Measurements from ENCODE around the gene TMEM63A. TPM values are rescaled to one million over a fixed set of nuclear protein-coding genes. Genes with fewer than 3 reads are reported as not detected.

The TMEM63A gene
- polyA plus RNA-seq, 1 donor (not counting 4 experiments of a cell fraction or from before 2014, with no cell fraction given) = 16.5 TPM

DNA sequence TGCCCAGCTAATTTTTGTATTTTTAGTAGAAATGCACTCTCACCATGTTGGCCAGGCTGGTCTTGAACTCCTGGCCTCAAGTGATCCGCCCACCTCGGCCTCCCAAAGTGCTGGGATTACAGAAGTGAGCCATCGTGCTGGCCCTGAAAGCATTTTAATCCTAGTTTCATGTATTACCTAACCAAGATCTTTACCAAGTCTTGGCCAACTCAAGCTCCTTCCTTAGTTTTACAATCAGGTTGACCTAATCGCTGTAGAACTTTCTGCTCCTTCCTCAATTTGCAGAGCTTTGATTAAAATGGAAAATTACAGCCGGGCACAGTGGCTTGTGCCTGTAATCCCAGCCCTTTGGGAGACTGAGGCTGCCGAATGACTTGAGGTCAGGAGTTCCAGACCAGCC, 3.2 kb upstream of the TMEM63A start:
- Histone ChIP-seq H3K4me3 (ENCODE audit: control insufficient read depth in 2 of 3, extremely low read depth in 1 of 3, insufficient read depth in 2 of 3, low read depth in 1 of 3, low read length in 3 of 3) (no peak overlapping the region), H2AFZ (ENCODE audit: control insufficient read depth, low read length) (no peak overlapping the region), H3K27ac (ENCODE audit: control insufficient read depth, insufficient read depth, low read length) (no peak overlapping the region), H3K9ac (ENCODE audit: control insufficient read depth, extremely low read depth, insufficient read depth, low read length) (no peak overlapping the region), H3K4me1 (ENCODE audit: control insufficient read depth, extremely low read depth, insufficient read depth, low read length) (peaks cover 16% of the 10 kb centered on the region), H3K27me3 (ENCODE audit: control insufficient read depth, extremely low read depth, insufficient read depth, low read length) (no peaks in the 10 kb centered on the region), H3K36me3 (ENCODE audit: control insufficient read depth in 2 of 2, extremely low read depth in 1 of 2, insufficient read depth in 2 of 2, low read length in 2 of 2) (no peaks in the 10 kb centered on the region), H3K9me3 (ENCODE audit: control insufficient read depth, low read depth, low read length) (no peaks in the 10 kb centered on the region), H3K4me2 (ENCODE audit: control insufficient read depth, extremely low read depth, insufficient read depth, low read depth, low read length) (no peak overlapping the region), H4K20me1 (ENCODE audit: control insufficient read depth, extremely low read depth, insufficient read depth, low read length) (peaks cover 4% of the 10 kb centered on the region), H3K9me1 (ENCODE audit: control insufficient read depth, extremely low read depth, insufficient read depth, low read length) (no peaks in the 10 kb centered on the region), H3K79me2 (ENCODE audit: control insufficient read depth, insufficient read depth, low read length) (peaks cover 4% of the 10 kb centered on the region)
- no peak for TF ChIP-seq EZH2 (IDR thresholded peaks at IDR 0.05; ENCODE audit: low read length)
- TF ChIP-seq, protein P1, sequence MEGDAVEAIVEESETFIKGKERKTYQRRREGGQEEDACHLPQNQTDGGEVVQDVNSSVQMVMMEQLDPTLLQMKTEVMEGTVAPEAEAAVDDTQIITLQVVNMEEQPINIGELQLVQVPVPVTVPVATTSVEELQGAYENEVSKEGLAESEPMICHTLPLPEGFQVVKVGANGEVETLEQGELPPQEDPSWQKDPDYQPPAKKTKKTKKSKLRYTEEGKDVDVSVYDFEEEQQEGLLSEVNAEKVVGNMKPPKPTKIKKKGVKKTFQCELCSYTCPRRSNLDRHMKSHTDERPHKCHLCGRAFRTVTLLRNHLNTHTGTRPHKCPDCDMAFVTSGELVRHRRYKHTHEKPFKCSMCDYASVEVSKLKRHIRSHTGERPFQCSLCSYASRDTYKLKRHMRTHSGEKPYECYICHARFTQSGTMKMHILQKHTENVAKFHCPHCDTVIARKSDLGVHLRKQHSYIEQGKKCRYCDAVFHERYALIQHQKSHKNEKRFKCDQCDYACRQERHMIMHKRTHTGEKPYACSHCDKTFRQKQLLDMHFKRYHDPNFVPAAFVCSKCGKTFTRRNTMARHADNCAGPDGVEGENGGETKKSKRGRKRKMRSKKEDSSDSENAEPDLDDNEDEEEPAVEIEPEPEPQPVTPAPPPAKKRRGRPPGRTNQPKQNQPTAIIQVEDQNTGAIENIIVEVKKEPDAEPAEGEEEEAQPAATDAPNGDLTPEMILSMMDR (optimal IDR thresholded peaks at IDR 0.05 in 1 of 3, IDR thresholded peaks at IDR 0.05 in 1 of 3, conservative IDR thresholded peaks at IDR 0.05 in 1 of 3; ENCODE audit: extremely low read depth in 1 of 3, insufficient read depth in 2 of 3, low read length in 3 of 3) = no peak
- dilution Hi-C loops (cut with MboI; ENCODE audit: extremely low pct_ligation_motif_present, low sequenced_read_pairs) = no loop called here
- FAIRE-seq (no peak), DNase-seq (ENCODE audit: low read depth, low spot score) (no peak)

DNA sequence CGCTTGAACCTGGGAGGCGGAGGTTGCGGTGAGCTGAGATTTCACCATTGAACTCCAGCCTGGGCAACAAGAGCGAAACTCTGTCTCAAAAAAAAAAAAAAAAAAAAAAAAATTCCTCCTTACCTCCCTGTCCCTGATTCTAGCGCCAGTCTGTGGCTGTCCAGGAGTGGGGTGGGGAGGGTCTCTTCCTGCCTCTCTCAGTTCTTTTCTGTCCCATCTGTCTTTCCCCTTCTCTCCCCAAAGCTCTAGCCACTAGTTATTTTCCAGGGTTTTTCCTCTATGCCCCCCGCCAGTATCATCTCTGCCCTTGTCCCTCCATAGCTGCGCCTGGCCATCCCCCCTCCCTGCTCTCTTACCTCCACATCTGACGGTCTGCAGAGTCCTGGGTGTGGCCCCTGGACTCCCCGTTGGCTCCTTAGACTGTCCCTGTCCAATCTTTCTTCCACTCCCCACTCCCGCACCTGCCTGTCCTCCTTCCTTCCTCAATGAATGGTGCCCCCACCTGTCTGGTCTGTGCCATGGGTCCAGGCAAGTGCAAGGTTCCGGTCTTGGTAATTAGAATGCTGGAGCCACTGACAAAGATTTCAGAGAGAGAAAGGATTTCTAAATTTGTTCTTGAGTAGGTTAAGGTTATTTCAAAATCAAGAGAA, 1.6 kb upstream of the TMEM63A start:
- DNase-seq (ENCODE audit: low read depth, low spot score) = no peak
- Histone ChIP-seq H3K4me2 (ENCODE audit: control insufficient read depth, extremely low read depth, insufficient read depth, low read depth, low read length) (no peak overlapping the region), H3K9me3 (ENCODE audit: control insufficient read depth, low read depth, low read length) (no peaks in the 10 kb centered on the region), H4K20me1 (ENCODE audit: control insufficient read depth, extremely low read depth, insufficient read depth, low read length) (peaks cover 8% of the 10 kb centered on the region), H3K9me1 (ENCODE audit: control insufficient read depth, extremely low read depth, insufficient read depth, low read length) (no peaks in the 10 kb centered on the region), H3K4me1 (ENCODE audit: control insufficient read depth, extremely low read depth, insufficient read depth, low read length) (peaks cover 18% of the 10 kb centered on the region), H3K27me3 (ENCODE audit: control insufficient read depth, extremely low read depth, insufficient read depth, low read length) (no peaks in the 10 kb centered on the region), H3K4me3 (ENCODE audit: control insufficient read depth in 2 of 3, extremely low read depth in 1 of 3, insufficient read depth in 2 of 3, low read depth in 1 of 3, low read length in 3 of 3) (no peak overlapping the region), H3K36me3 (ENCODE audit: control insufficient read depth in 2 of 2, extremely low read depth in 1 of 2, insufficient read depth in 2 of 2, low read length in 2 of 2) (no peaks in the 10 kb centered on the region), H3K9ac (ENCODE audit: control insufficient read depth, extremely low read depth, insufficient read depth, low read length) (no peak overlapping the region), H3K27ac (ENCODE audit: control insufficient read depth, insufficient read depth, low read length) (no peak overlapping the region), H3K79me2 (ENCODE audit: control insufficient read depth, insufficient read depth, low read length) (peaks cover 7% of the 10 kb centered on the region), H2AFZ (ENCODE audit: control insufficient read depth, low read length) (no peak overlapping the region)
- dilution Hi-C loops (cut with MboI; ENCODE audit: extremely low pct_ligation_motif_present, low sequenced_read_pairs) = no loop called here
- FAIRE-seq = no peak
- TF ChIP-seq, protein P1 (optimal IDR thresholded peaks at IDR 0.05 in 1 of 3, IDR thresholded peaks at IDR 0.05 in 1 of 3, conservative IDR thresholded peaks at IDR 0.05 in 1 of 3; ENCODE audit: extremely low read depth in 1 of 3, insufficient read depth in 2 of 3, low read length in 3 of 3) = peak in 1 of 3 experiments; percentile 13
- TF ChIP-seq EZH2 (IDR thresholded peaks at IDR 0.05; ENCODE audit: low read length) = no peak

Measured in keratinocyte (primary cell).